Activated CD4-positive, alpha-beta memory T cell treated with anti-CD3 and anti-CD28 coated beads, Interleukin-2, amount 10 ng/mL, durations not matched to agents 7 days and 5 days (primary cell): ENCODE measurements around the gene NAPSA. TPM values are rescaled to one million over a fixed set of nuclear protein-coding genes. Genes with fewer than 3 reads are reported as not detected.
"Not testable (repeated sequence)": the region's sequence is repeated elsewhere in the genome, so short reads cannot be mapped to it uniquely, and the experiment has no call there.

Source experiments
- CTCF ChIA-PET: fragments of 350-600 bp; sonication (Branson Sonifier 250); formaldehyde crosslinking; loops from one replicate; lab custom pipeline; 2021; ENCODE audit warnings: antibody characterized with exemption, inconsistent platforms; lab: Charles Lee
- POLR2A ChIA-PET: fragments of 350-600 bp; sonication (Branson Sonifier 250); formaldehyde crosslinking; loops from one replicate; lab custom pipeline; 2021; ENCODE audit warnings: antibody characterized with exemption; lab: Charles Lee
- DNase-seq: peaks from one replicate; pipeline ENCODE4 v3.0.0-alpha.2; 2020
- H3K27ac Mint-ChIP-seq: one replicate; pipeline ENCODE4 v1.8.0; 2021; ENCODE audit warnings: mild to moderate bottlenecking, mixed read lengths
- H3K27me3 Mint-ChIP-seq: one replicate; pipeline ENCODE4 v1.8.0; 2021; ENCODE audit warnings: mixed read lengths
- H3K36me3 Mint-ChIP-seq: one replicate; pipeline ENCODE4 v1.8.0; 2021; ENCODE audit warnings: low read depth, mixed read lengths
- H3K4me1 Mint-ChIP-seq: one replicate; pipeline ENCODE4 v1.8.0; 2021; ENCODE audit warnings: mixed read lengths
- H3K4me3 Mint-ChIP-seq: one replicate; pipeline ENCODE4 v1.8.0; 2021; ENCODE audit warnings: mild to moderate bottlenecking, mixed read lengths
- H3K9me3 Mint-ChIP-seq: one replicate; pipeline ENCODE4 v1.8.0; 2021; ENCODE audit warnings: mixed read lengths
- total RNA-seq, 2 experiments: library from RNA; stranded (reverse); gene quantifications; one replicate each; pipeline ENCODE4 v1.2.3, GENCODE V29; 2021

NAPSA gene
- total RNA-seq, 2 experiments from 2014 or later, result 3.2 to 3.9 TPM

- Mint-ChIP-seq H3K27ac (no peak overlapping the region), H3K4me1 (peaks cover 1% of the 10 kb centered on the region), H3K4me3 (no peak overlapping the region), H3K36me3 (peaks cover 31% of the 10 kb centered on the region), H3K27me3 (no peaks in the 10 kb centered on the region), H3K9me3 (no peaks in the 10 kb centered on the region)
- CTCF ChIA-PET, result interaction anchor here (0.9 kb wide), 1 partner anchor 28 kb away, joined by 4 read pairs; no protein-coding TSS in a partner anchor
- POLR2A ChIA-PET, result no interaction called here
- no peak for DNase-seq
Measured at GRCh38 chr19:50398675-50399367, 33.4 kb upstream of the NAPSA start.

- H3K36me3 Mint-ChIP-seq, result peaks cover 52% of the 10 kb centered on the region
- H3K27me3 Mint-ChIP-seq, result no peaks in the 10 kb centered on the region
- H3K4me1 Mint-ChIP-seq, result peaks cover 1% of the 10 kb centered on the region
- no peak overlapping the region for H3K27ac Mint-ChIP-seq
- ChIA-PET CTCF (no interaction called here), POLR2A (interaction anchor here (1.0 kb wide), 1 partner anchor 9 kb away, joined by 5 read pairs; the partner anchor contains the start of gene POLD1)
- H3K4me3 Mint-ChIP-seq, result no peak overlapping the region
- no peaks in the 10 kb centered on the region for H3K9me3 Mint-ChIP-seq
- no peak for DNase-seq
Measured at GRCh38 chr19:50394017-50394416, 28.6 kb upstream of the NAPSA start.

GRCh38 chr19:50393589-50393988 is 28.1 kb upstream of the NAPSA start:
- no peak for DNase-seq
- ChIA-PET CTCF (no interaction called here), POLR2A (interaction anchor here (1.0 kb wide), 1 partner anchor 9 kb away, joined by 5 read pairs; the partner anchor contains the start of gene POLD1)
- no peaks in the 10 kb centered on the region for H3K27me3 Mint-ChIP-seq
- H3K4me3 Mint-ChIP-seq, result no peak overlapping the region
- H3K36me3 Mint-ChIP-seq, result peaks cover 51% of the 10 kb centered on the region
- peaks cover 1% of the 10 kb centered on the region for H3K4me1 Mint-ChIP-seq
- H3K9me3 Mint-ChIP-seq, result no peaks in the 10 kb centered on the region
- H3K27ac Mint-ChIP-seq, result no peak overlapping the region

- H3K4me1 Mint-ChIP-seq, result peaks cover 5% of the 10 kb centered on the region
- ChIA-PET CTCF (no interaction called here), POLR2A (no interaction called here)
- no peaks in the 10 kb centered on the region for H3K27me3 Mint-ChIP-seq
- peaks cover 56% of the 10 kb centered on the region for H3K36me3 Mint-ChIP-seq
- no peak overlapping the region for H3K4me3 Mint-ChIP-seq
- H3K27ac Mint-ChIP-seq, result no peak overlapping the region
- DNase-seq, result no peak
- H3K9me3 Mint-ChIP-seq, result no peaks in the 10 kb centered on the region
Measured at GRCh38 chr19:50392759-50393158, 27.3 kb upstream of the NAPSA start.

DNA sequence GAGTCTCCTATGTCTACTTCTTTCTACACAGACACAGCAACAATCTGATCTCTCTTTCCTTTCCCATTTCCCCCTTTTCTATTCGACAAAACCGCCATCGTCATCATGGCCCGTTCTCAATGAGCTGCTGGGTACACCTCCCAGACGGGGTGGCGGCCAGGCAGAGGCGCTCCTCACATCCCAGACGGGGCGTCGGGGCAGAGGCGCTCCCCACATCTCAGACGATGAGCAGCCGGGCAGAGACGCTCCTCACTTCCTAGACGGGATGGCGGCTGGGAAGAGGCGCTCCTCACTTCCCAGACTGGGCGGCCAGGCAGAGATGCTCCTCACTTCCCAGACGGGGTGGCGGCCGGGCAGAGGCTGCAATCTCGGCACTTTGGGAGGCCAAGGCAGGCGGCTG is 25.5 kb upstream of the NAPSA start:
- POLR2A ChIA-PET, H3K27me3 Mint-ChIP-seq: not testable (repeated sequence)

DNA sequence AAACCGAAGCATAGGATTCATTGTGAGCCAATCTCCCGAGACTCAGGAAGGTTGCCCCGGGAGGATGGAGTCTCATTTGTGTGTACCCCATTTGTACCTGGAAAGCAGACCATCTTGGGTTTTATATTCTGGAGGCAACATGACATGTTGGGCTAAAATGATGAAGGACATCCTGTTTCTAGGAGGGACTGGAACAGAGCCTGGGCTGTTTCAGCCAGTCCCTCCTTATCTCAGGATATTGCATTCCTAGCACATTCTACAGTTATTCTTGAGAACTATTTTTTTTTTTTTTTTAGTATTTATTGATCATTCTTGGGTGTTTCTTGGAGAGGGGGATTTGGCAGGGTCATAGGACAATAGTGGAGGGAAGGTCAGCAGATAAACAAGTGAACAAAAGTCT is 24.9 kb upstream of the NAPSA start:
- Mint-ChIP-seq H3K4me1 (peaks cover 14% of the 10 kb centered on the region), H3K36me3 (peaks cover 62% of the 10 kb centered on the region)
- DNase-seq, CTCF ChIA-PET, H3K27me3 Mint-ChIP-seq, H3K4me3 Mint-ChIP-seq, H3K27ac Mint-ChIP-seq, H3K9me3 Mint-ChIP-seq, POLR2A ChIA-PET: not testable (repeated sequence)

More for the DNA sequence above, 25.5 kb upstream of the NAPSA start:
- Mint-ChIP-seq H3K4me1 (peaks cover 11% of the 10 kb centered on the region), H3K36me3 (peaks cover 63% of the 10 kb centered on the region)
- DNase-seq, CTCF ChIA-PET, H3K9me3 Mint-ChIP-seq, H3K27ac Mint-ChIP-seq, H3K4me3 Mint-ChIP-seq: not testable (repeated sequence)

DNA sequence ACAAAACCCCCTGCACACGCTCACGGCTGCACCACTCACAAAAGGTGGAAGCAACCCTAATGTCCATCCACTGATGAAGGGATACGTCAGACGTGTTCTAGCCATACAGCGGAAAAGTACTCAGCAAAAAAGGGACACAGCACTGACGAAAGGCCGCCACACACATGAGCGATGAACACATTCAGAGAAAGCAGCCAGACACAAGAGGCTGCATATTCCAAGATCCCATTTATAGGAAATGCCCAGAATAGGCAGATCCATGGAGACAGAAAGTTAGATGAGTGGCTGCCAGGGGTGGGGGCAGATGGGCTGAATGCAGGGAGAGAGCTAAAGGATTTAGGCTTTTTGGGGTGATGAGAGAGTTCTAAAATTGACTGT is 22.4 kb upstream of the NAPSA start:
- Mint-ChIP-seq H3K36me3 (peaks cover 60% of the 10 kb centered on the region), H3K4me1 (peaks cover 35% of the 10 kb centered on the region), H3K9me3 (no peaks in the 10 kb centered on the region), H3K27me3 (no peaks in the 10 kb centered on the region), H3K27ac (no peak overlapping the region), H3K4me3 (peak overlapping the region; percentile 14)
- POLR2A ChIA-PET, result interaction anchor here (0.9 to 1.3 kb wide), 2 partner anchors 11 to 31 kb away, joined by 3 to 4 read pairs; partner anchors contain the start of gene NR1H2
- DNase-seq, result no peak
- CTCF ChIA-PET, result interaction anchor here (1.3 kb wide), 1 partner anchor 123 kb away, joined by 3 read pairs; the partner anchor contains the start of gene JOSD2

GRCh38 chr19:50387176-50387867 is 21.9 kb upstream of the NAPSA start:
- DNase-seq, result no peak
- Mint-ChIP-seq H3K4me1 (peaks cover 35% of the 10 kb centered on the region), H3K36me3 (peaks cover 55% of the 10 kb centered on the region), H3K27ac (no peak overlapping the region), H3K27me3 (no peaks in the 10 kb centered on the region), H3K9me3 (no peaks in the 10 kb centered on the region), H3K4me3 (peak overlapping the region; percentile 14)
- ChIA-PET CTCF (interaction anchor here (1.3 kb wide), 1 partner anchor 124 kb away, joined by 3 read pairs; the partner anchor contains the start of gene JOSD2), POLR2A (interaction anchor here (1.5 kb wide), 1 partner anchor 11 kb away, joined by 5 read pairs; the partner anchor contains the start of gene NR1H2)

DNA sequence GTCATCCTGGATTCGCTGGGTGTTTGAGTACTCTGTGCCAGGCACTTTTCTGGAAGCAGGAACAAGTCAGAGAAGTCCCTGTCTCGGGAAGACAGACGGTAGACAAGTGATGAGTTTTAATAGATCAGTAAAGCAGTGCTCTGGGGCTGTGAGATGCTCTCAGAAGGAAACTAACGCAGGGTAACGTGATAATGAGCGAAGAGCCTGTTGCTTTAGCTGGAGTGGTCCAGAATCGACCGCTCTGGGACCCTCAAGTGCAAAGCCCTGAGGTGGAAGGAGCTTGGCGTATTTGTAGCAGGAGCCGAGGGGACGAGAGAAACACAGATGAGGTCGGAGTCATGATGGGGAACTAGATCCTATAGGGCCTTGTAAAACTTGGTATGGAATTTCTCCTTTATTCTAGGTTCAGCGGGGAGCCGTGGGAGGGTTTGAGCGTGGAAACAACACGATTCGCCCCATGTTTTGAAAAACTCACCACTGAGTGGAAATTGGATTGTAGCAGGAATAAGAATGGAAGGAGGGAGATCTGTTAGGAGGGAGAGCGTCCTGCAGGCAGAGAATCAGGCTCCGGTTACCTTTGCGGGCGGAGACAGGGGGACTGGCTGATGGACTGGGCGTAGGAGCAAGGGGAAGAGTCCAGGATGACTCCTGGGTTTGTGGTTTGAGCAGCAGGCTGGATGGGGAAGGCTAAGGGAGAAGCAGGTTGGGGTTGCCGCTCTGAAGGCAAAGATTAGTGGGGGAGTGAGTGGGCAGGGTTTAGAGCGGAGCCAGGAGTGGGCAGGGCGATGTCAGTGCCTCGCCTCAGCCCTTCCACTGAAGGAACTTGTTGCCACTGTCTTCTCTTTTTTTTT is 19.5 kb upstream of the NAPSA start:
- Mint-ChIP-seq H3K27ac (peak overlapping the region; percentile 89), H3K9me3 (no peaks in the 10 kb centered on the region), H3K4me3 (peak overlapping the region; percentile 98), H3K4me1 (peaks cover 38% of the 10 kb centered on the region), H3K36me3 (peaks cover 50% of the 10 kb centered on the region), H3K27me3 (no peaks in the 10 kb centered on the region)
- no peak for DNase-seq
- CTCF ChIA-PET, result interaction anchor here (1.0 to 3.2 kb wide), 5 partner anchors 16 to 126 kb away, joined by 3 to 14 read pairs (median 4); partner anchors contain the start of genes JOSD2 and KCNC3
- POLR2A ChIA-PET, result interaction anchor here (0.7 to 2.5 kb wide), 12 partner anchors 9 to 537 kb away, joined by 3 to 30 read pairs (median 5); partner anchors contain the start of genes KCNC3 and NR1H2

- peak within 1 kb of the TSS; percentile 98 for H3K4me3 Mint-ChIP-seq
- H3K36me3 Mint-ChIP-seq, result peaks cover 59% of the 10 kb centered on the region
- no peaks in the 10 kb centered on the region for H3K27me3 Mint-ChIP-seq
- peaks cover 45% of the 10 kb centered on the region for H3K4me1 Mint-ChIP-seq
- peak; percentile 99 for DNase-seq
- POLR2A ChIA-PET, result interaction anchor here (0.7 to 2.5 kb wide), 13 partner anchors 9 to 536 kb away, joined by 3 to 30 read pairs (median 5); partner anchors contain the start of genes KCNC3 and NR1H2
- H3K27ac Mint-ChIP-seq, result peak within 1 kb of the TSS; percentile 89
- CTCF ChIA-PET, result interaction anchor here (0.8 to 3.2 kb wide), 6 partner anchors 15 to 127 kb away, joined by 3 to 14 read pairs (median 4); partner anchors contain the start of genes JOSD2 and KCNC3
- no peaks in the 10 kb centered on the region for H3K9me3 Mint-ChIP-seq
Measured at GRCh38 chr19:50383852-50384684, 18.6 kb upstream of the NAPSA start, which contains the start of gene POLD1. POLD1 (plus strand) TSS chr19:50384347; CDS start chr19:50398852, 14,505 bp downstream.

DNA sequence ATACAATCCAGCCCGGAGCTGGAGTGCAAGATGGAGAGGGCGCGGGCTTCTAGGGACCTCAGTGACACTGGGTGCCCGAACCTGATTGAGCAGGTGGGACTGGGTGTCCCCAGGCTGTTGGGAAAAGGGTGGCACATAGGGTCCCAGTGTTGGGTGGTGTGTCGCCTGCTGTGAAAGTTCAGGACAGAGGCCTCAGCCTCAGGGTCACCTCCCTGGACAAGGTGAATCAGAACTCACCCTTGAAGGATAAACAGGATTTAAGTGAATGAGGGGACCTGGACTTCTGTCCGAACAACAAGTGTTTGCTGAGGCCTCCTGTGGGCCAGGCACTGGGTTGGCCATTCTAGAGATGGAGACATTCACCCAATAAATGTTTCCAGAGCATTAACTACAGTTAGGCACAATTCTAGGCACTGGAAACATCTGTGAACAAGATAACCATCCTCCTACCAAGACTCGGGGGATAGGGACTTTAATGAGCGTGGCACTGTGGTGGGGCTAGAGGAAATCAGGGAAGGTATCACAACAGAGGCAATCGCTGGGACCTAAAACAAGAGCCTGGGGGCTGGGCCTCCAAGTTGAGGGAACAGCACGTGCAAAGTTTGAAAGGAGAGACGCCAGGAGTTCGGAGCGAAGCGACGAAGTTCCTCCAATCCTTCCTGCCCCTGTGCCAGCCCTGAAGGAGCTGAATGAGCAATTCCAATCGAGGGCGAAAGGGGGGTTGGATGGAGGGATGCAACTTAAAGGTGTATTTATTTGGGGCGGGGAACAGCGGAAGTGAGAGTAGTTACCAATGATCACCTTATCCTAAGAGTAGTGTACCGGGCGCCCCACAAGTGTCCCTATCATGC is 17.8 kb upstream of the NAPSA start:
- peak overlapping the region; percentile 89 for H3K27ac Mint-ChIP-seq
- CTCF ChIA-PET, result interaction anchor here (0.8 to 3.2 kb wide), 4 partner anchors 14 to 77 kb away, joined by 3 to 14 read pairs (median 6); partner anchors contain the start of gene KCNC3

More for the DNA sequence above, 17.8 kb upstream of the NAPSA start:
- Mint-ChIP-seq H3K4me3 (peak overlapping the region; percentile 98), H3K9me3 (no peaks in the 10 kb centered on the region), H3K27me3 (no peaks in the 10 kb centered on the region), H3K4me1 (peaks cover 45% of the 10 kb centered on the region), H3K36me3 (peaks cover 63% of the 10 kb centered on the region)
- POLR2A ChIA-PET, result interaction anchor here (0.7 to 2.5 kb wide), 7 partner anchors 13 to 422 kb away, joined by 3 to 30 read pairs (median 5); partner anchors contain the start of gene KCNC3
- DNase-seq, result no peak
